ENCODE data around the gene IGFL3.

The IGFL3 gene

DNA sequence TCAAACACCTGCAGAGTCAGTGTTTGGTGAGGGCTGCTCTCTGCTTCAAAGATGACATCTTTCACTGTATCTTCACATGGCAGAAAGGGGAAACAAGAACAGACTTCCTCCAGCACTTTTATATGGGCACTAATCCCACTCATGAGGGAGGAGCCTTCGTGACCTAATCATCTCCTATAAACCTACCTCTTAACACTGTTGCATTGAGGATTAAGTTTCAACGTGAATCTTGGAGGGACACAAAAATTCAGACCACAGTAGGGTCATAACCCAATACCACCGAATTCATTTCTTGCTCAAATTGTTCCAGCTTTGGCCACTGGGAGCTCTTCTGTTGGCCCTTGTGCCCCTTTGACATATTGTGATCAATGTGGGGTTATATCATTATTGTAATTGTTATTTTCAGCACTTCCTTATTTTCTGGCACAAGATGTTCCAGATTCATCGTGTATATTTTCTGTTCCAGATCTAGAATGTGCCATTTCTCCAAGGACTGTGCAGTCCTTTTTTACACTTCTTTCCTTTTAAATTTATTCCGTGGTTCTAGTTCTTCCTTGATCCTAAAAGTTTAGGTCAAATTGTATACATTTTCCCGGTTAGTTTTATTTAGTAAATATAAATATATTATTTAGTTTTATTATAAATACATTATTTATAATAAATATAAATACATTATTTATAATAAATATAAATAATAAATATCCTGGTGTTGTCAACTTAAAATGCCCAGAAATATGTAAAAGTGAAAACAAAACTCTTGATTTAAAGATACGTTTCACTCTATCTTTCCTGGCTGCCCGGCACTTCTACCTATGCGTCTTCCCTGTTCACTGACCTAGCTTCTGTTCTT is 48.2 kb downstream of the IGFL3 start:
- no peak for DNase-seq

DNA sequence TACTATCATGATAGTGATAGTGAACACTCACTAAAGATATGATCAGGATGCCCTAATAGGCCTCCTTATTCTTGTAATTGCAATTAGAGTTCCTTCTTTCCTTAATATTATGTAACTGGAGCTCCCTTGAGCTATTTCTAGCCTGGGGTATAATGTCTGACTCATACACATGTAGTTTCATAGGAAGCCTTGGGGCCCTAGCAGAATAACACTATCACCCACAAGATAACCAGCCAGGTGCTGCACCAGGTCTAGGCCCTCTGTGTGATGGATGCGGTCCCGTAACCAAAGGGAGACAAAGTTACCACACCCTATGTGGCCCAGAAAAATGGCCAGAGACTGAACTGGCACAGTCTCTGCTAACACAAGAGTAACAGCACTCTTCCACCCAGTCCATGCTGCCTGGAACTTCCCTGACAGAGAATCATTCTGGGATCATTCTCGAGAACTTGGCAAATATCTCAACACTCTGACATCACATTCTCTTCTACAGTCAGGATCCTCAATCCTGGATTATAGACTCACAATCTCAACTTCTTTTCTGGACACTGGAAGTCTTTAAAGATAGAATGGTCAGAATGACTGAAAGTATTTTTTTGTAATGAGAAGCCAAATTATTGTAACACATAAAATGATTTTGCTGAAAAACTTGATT is 51.1 kb downstream of the IGFL3 start:
- no peak for DNase-seq
